GM20000 (cell line): ENCODE data around the gene RALY.

ENCODE experiments used
- DNase-seq: peaks from one replicate; pipeline ENCODE4 v3.0.0; 2012; ENCODE audit warnings: low spot score
- CTCF ChIP-seq: IDR thresholded peaks from 2 replicates; pipeline ENCODE4 v1.5.1; 2012; ENCODE audit warnings: mild to moderate bottlenecking, control low read depth; ENCODE audit errors: extremely low read depth, missing control alignments

Gene RALY

GRCh38 chr20:34112600-34113101 lies 118.9 kb downstream of the RALY start:
- DNase-seq = peak; percentile 37
- no peak for TF ChIP-seq CTCF

DNA sequence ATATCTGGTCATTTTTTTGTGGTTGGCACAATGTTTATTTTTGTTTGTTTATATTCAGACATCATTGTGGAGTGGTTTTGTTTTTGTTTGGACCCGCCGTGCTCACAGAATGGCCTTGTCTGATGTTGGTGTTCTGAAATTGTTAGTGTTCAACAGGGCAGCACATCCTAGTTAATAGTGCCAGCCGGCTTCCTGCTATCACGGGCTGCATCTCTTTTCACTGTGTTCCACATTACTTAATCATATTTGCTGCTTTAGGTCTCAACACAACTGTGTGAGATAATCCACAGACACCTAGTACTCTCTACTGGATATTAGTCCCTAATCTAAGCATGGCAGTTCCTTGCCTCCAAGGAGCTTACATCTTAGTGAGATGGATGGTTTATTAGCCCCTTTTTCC lies 121.1 kb downstream of the RALY start:
- no peak for DNase-seq
- TF ChIP-seq CTCF = no peak

GRCh38 chr20:34115232-34115631 lies 121.5 kb downstream of the RALY start:
- DNase-seq = no peak

DNA sequence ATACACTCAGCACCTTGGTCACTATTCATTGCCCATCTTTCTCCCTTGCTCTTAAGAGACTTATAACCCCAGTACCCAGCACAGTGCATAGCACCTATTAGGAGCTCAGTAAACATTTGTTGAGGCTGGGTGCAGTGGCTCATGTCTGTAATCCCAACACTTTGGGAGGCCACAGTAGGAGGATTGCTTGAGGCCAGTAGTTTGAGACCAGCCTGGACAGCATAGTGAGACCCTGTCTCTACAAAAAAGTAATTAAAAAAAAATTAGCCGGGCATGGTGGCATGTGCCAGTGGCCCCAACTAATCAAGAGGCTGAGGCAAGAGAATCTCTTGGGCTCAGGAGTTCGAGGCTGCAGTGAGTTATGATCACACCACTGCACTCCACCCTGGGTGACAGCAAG lies 126.5 kb downstream of the RALY start:
- TF ChIP-seq CTCF = no peak

More at GRCh38 chr20:34115232-34115631, 121.5 kb downstream of the RALY start:
- TF ChIP-seq CTCF = no peak

DNA sequence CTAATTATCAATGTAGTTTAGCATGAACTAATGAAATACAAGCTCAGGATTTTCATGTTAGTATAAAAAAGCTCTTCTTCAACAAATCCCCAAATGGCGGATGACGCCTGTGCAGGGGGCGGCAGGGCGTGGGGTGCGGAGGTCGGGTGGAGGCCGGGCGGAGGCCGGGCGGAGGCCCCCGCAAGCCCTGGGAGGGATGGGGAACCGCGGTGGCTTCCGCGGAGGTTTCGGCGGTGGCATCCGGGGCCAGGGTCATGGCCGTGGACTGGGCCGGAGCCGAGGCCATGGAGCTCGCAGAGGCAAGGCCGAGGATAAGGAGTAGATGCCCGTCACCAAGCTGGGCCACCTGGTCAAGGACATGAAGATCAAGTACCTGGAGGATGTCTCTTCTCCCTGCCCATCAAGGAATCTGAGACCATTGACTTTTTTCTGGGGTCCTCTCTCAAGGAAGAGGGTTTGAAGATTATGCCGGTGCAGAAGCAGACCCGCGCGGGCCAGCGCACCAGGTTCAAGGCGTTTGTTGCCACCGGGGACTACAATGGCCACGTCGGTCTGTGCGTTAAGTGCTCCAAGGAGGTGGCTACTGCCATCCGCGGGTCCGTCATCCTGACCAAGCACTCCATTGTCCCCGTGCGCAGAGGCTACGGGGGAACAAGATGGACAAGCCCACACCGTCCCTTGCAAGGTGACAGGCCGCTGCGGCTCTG lies 128.7 kb downstream of the RALY start:
- no peak for DNase-seq
- TF ChIP-seq CTCF = no peak

More for the DNA sequence above, 126.5 kb downstream of the RALY start:
- DNase-seq = no peak

DNA sequence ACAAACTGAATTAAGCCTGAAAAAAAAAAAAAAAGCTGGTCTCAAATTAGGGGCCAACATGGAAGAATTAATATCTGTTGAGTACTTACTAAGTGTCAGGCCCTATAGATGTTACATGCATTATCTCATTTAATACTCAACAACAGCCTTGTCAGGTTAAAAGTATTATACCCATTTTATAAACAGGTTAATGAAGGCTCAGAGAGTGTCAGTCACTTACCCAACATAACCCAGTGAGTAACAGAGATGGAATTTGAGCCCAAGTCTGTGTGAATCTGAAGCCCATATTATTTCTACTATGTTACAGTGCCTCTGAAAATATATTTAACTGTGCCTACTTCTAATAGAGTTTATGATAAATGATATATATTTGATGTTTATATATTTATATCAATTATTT lies 129.6 kb downstream of the RALY start:
- no peak for DNase-seq
- no peak for TF ChIP-seq CTCF

DNA sequence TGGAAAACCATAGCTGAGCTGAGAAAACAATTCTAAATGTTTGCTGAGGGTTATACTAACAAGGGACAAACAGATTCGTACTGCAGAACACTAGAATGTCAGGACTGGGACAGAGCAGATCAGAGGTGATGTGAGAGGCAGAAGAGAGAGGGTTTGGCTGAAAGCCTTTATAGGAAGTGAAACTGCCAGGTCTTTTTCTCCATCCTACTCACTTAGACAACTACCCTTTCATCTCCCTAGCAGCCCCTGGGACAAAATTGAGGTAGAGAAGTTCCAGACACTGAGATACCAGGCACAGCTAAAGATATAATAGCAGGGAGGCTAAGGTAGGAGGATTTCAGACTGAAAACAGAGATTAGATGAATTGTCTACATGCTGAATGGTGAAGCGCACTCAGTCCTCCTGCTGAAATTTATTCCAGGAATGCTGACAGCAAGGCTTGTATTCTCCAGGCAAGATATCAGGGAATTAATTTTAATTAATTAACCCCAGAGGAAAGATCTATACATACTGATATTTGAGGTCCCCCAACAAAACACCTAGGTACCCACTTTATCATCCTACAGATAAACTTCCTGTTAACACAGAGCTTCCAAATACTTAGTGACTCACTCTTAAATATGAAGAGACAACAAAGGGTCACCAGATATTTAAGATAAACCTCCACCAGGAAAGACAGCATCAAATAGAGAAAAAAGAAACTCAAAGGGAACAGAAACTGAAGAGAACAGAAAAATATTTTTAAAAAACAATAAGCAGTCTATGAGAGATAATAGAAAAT lies 130.9 kb downstream of the RALY start:
- peak; percentile 78 for DNase-seq
- TF ChIP-seq CTCF = no peak
